Omental fat pad (tissue), 4 donors: ENCODE results near the gene SPIRE1. TPM values are rescaled to one million over a fixed set of nuclear protein-coding genes. Genes with fewer than 3 reads are reported as not detected.

ENCODE experiments used
- ATAC-seq: fragments of 150-250 bp; one replicate; pipeline ENCODE4 v1.9.1; 2016; ENCODE audit warnings: mild to moderate bottlenecking, moderate library complexity; ENCODE audit not compliant: low FRiP score
- DNase-seq: peaks from one replicate; pipeline ENCODE4 v3.0.0-alpha.2; 2019; ENCODE audit warnings: low spot score
- CTCF ChIP-seq, 3 donors: fragments of 450-650 bp; IDR thresholded peaks; one replicate each; pipeline ENCODE4 v1.5.1; 2016 to 2017; ENCODE audit warnings: antibody characterized with exemption in 3 of 3, mild to moderate bottlenecking in 3 of 3, moderate library complexity in 2 of 3
- total RNA-seq, 4 donors: library from RNA; depleted of rRNA; stranded (reverse); fragments of >200 nt; gene quantifications; one replicate each; pipeline ENCODE4 v1.1.0, GENCODE V29; 2016

The SPIRE1 gene
- 10 to 100 TPM; 16.8 to 29.2 (median 24.8) TPM for total RNA-seq

GRCh38 chr18:12657684-12658425, at the start of gene SPIRE1:
SPIRE1 (minus strand) TSS chr18:12658107; CDS start chr18:12657866, 241 bp downstream.
- TF ChIP-seq CTCF (IDR thresholded peaks at IDR 0.05), result no peak
- ATAC-seq (peak; percentile 84), DNase-seq (no peak)

GRCh38 chr18:12703664-12704063, 45.8 kb upstream of the SPIRE1 start:
- no peak for TF ChIP-seq CTCF (IDR thresholded peaks at IDR 0.05)

GRCh38 chr18:12703096-12703567, 45.2 kb upstream of the SPIRE1 start:
- TF ChIP-seq CTCF (IDR thresholded peaks at IDR 0.05), result no peak
- DNase-seq (no peak), ATAC-seq (peak; percentile 19)

More at GRCh38 chr18:12703664-12704063, 45.8 kb upstream of the SPIRE1 start:
- no peak for DNase-seq
- ATAC-seq, result no peak

GRCh38 chr18:12702221-12703095, 44.6 kb upstream of the SPIRE1 start, which contains the start of the genes CEP76 and PSMG2:
CEP76 (minus strand) TSS chr18:12702723; CDS start chr18:12702548, 175 bp downstream.
PSMG2 (plus strand) TSS chr18:12703042; CDS start chr18:12703108, 66 bp downstream.
- ATAC-seq (peak; percentile 95), DNase-seq (peak; percentile 52)
- TF ChIP-seq CTCF (IDR thresholded peaks at IDR 0.05), result no peak

- DNase-seq (no peak), ATAC-seq (no peak)
- TF ChIP-seq CTCF (IDR thresholded peaks at IDR 0.05), result no peak
Observed at GRCh38 chr18:12701161-12701560, 43.3 kb upstream of the SPIRE1 start.

GRCh38 chr18:12699747-12700146, 41.8 kb upstream of the SPIRE1 start:
- DNase-seq, result no peak
- ATAC-seq, result no peak
- no peak for TF ChIP-seq CTCF (IDR thresholded peaks at IDR 0.05)
